CD4-positive, alpha-beta T cell treated with Interleukin-15 for 4 hours (primary cell): ENCODE results near the gene PAPOLG.
"Not testable (repeated sequence)": the region's sequence is repeated elsewhere in the genome, so short reads cannot be mapped to it uniquely, and the experiment has no call there.

ENCODE experiments used
- DNase-seq: peaks from one replicate; pipeline ENCODE4 v3.0.0-alpha.2; 2020; ENCODE audit warnings: low spot score

The PAPOLG gene

DNA sequence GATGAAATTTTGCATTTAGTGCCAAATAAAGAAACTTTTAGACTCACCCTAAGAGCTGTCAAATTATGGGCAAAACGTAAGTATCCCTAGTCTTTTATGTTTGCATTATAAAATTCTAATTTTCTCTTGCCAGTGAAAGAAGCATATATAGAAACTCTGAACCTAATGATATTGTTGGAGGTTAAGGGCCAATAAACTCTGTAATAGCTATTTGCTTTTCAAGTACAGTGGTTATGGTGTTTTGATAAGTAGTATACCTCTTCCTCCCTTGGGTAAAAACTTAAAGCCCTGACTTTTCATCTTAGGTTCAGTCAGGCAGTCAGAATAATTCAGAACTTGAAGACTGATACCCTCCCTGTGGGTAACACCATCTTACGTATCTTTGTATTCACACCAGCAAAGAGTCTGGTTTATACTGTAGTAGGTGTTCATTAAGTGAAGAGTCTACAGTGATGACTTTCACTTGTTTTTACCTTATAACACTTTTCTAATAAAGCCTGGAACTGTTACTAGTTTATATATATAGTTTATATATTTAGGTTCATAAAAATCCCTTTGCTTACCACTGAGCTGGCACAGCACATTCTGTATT, 19.1 kb downstream of the PAPOLG start:
- DNase-seq, result no peak

DNA sequence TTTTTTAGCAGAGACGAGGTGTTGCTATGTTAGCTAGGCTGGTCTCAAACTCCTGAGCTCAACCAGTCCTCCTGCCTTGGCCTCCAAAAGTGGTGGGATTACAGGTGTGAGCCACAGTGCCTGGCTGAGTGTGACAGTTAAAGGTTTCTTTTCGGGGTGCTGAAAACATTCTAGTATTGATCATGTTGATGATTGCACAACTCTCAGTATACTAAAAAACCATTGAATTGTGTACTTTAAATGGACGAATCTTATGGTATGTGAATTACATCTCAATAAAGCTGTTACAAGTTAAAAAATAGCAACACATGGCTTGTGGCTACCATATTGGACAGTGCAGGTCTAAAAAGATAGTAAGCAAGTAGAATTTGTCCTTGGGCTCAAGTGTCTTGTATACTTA, 22.3 kb downstream of the PAPOLG start:
- DNase-seq, result no peak

DNA sequence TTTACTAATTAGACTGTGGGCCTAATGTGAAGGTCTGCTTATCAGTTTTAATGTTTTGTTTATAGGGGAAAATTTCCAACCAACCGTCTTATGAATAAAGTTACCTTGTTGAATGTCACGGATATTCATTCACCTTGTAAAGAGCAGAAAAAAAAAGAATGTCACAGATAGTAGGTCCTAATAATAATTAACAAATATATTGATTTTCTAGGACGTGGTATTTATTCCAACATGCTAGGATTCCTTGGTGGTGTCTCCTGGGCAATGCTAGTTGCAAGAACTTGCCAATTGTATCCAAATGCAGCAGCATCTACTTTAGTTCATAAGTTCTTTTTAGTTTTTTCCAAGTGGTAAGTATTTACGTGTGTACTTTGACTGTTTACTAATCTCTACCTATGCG, 23.4 kb downstream of the PAPOLG start:
- no peak for DNase-seq

DNA sequence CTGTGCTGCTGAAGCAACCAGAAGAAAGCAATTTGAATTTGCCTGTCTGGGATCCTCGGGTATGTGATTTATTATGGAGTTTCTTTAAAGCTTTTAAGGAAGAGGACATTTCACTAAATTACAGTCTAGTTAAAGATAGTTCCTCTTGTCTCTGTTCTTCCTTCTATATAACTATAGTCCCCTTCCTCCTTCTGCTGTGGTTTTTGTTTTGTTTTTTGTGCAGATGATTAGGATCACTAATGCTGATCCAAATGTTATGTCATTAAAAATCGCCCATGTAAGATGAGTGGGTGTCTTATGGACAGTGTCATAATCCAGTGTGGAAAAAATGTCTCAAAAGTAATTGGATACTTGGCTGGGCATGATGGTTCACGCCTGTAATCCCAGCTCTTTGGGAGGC, 24.7 kb downstream of the PAPOLG start:
- DNase-seq, result no peak

DNA sequence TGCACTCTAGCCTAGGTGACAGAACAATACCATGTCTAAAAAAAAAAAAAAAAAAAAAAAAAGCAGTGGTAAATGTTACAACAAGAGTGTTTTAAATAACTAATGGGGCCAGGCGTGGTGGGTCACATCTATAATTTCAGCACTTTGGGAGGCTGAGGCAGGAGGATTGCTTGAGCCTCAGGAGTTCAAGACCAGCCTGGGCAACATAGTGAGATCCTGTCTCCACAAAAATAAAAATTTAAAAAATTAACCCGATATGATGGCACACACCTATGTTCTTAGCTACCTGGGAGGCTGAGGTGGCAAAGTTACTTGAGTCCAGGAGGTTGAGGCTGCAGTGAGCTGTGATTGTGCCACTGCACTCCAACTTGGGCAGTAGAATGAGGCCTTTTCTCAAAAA, 37.1 kb downstream of the PAPOLG start:
- no peak for DNase-seq

DNA sequence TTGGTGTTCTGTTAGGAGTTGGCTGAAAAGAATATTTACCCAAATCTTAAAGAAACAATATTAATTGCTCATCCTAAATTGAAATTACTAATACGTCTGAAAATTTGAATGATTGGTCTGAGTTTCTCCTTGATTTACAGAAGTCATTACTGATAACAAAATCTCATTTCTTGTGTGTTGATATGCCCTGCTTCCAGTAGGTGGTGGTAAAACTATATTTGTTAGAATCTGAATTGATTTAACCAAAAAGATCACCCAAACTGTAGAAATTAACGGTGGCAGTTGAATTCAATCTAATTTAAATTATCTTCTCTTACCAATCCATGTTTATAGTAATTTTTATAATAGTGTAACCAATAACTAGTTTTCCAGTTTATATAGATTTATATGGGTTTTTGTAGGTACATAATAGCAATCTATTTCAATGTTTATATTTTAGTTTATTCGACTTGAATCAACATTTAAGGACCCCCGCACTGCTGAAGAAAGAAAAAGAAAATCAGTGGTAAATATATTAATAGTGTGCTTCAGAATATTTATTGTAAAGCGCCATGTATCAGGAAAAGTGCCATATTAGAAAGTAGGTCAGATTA, 38.3 kb downstream of the PAPOLG start:
- DNase-seq, result peak; percentile 46

DNA sequence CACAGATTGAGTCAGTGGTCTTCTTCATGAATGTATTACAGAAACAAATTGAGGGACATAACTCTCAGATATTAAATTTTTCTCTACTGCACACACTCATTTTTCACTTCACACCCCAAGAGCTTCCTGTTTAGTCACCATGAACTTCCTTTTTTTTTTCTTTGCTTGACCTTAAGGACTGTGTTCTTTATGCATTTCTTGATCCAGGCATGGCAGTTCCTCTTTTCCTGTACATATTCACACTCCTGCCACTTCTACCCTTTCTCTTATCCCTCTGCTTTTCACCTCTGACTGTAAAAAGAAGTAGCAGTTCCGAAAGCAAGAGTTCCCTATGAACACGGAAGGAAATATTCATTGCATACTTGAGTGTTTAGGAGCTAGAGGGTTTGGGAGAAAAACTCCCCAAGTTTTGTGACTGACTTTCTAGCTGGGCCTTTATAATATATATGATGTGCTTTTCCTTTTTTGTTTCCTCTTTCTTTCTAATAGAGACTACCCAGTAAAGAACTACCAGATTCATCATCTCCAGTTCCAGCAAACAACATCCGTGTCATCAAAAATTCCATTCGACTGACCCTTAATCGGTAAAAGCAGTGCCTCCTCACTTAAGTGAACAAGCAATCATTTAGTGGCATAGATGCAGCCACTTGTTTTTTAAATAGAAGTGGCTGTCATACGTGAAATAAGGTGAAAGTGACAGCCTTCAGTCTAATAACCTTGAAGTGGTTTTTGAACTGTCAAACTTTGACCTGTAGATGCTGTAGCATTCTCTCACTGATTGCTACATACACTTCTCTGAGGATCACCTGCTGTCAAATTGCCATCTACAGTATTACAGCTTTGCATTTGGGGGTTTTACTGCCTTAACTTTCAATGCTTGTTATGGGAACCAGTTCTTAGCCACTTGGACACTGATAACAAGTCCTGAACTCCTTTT, 40.8 kb downstream of the PAPOLG start:
- DNase-seq, result no peak

DNA sequence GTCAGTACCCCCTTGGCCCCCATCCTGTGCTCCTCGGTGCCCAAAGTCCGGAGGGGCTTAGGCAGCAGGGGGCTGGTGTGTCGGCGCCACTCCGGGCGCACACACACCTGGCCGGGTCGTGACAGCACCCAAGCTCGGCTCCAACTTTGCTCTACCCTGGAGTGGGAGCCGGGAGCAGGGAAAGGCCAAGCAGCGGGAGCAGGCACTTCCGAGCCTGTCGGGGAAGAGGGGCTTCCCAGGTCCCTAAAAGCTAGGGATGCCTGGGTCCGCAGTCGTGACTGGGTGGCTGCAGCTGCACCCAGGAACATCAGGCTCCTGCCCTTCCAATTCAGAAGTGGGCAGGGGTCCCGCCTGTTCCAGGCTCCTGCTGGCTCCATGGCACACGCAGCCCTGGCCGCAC, 48.4 kb downstream of the PAPOLG start:
- no peak for DNase-seq

DNA sequence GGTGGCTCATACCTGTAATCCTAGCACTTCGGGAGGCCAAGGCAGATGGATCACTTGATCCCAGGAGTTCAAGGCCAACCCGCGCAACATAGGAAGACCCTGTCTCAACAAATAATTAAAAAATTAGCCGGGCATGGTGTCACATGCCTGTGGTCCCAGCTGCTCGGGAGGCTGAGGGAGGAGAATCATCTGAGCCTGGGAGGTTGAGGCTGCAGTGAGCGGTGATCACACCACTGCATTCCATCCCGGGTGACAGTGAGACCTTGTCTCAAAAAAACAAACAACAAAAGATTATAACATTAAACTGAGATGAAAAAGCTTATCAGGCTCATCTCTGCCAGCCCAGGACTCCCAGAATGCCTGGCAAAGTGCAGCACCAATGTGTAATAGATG, 50.5 kb downstream of the PAPOLG start:
- no peak for DNase-seq

DNA sequence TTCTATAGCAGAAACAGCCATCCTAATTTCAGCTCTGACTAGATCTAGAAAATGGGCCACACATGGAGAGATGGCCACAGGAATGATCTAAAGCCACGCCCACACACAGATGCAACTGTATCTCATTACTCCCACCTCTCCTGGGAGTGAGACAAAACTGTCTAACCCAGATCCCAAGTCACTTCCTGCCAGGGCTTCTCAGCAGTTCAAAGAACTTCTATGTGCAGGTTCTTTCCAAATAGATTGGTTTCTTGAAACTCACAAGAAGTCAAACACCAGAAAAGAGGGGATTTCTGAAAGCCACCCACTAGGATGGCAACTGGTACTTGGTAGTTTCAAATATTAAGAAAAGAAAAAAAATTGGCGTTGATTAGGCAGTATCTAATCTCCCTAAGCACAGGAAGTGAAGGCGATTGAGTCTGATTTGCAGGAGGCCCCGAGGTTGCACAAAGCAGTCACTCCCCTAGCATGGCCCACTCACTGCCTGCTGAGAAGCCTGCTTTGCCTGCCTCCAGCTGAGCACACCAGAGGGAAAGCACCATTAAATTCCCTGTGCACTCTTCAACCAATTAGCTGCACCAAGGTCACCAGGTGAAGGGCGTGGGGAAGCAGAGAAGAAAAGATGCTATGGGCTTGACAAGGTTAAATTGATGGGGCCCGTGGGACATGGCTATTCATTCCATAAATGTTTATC, 51.1 kb downstream of the PAPOLG start:
- peak; percentile 49 for DNase-seq

DNA sequence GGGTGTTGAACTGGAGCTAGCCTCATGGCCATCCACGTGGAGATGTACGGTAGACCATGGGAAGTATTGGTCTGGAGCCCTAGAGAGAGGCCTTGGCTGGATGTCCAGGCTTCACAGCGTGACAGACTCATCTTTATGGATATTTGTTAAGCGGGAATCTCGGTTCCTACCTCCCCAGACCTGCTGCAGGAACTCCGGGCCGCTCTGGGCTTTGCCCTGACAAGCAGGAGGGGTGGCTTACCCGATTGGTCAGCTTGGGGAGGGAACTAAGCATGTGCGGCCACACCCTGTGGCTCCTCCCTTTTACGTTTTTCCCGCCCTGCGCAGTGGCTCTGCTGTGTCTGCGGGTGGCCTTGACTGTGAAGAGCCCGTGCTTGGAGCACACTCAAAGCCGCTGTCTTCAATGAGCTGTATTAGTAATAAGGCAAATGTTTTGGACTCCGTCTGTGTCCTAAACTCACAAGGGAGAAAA, 52.3 kb downstream of the PAPOLG start:
- no peak for DNase-seq

DNA sequence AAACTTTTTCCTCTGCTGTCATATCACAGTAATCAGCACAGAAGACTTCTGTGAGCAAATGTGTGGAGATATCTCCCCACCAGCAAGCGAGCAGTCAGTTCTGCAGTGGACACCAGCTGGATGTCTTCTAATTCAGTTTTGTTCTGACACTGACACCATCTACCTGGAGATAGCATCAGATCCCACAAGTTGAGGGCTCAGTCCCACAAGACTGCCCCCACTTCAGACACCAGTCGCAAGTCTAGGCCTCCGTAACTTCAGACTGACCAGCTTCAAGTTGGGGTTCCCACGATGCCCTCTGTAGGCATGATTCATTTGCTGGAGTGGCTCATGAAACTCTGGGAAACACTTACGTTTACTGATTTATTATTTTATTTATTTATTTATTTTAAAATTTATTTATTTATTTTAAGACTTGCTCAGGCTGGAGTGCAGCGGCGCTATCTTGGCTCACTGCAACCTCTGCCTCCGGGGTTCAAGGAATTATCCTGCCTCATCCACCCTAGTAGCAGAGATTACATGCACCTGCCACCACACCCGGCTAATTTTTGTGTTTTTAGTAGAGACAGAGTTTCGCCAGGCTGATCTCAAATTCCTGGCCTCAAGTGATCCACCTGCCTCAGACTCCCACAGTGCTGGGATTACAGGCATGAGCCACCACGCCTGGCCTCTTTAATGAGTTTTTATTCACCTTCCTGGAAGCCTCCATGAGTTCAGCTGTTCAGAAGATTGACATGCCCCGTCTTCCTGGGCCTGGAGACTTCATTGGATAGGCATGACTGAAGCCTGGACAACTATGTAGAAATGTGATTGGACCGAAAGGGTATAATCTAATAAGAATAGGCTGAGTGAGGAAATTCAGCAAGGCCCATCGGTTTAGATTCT, 55.7 kb downstream of the PAPOLG start:
- no peak for DNase-seq

DNA sequence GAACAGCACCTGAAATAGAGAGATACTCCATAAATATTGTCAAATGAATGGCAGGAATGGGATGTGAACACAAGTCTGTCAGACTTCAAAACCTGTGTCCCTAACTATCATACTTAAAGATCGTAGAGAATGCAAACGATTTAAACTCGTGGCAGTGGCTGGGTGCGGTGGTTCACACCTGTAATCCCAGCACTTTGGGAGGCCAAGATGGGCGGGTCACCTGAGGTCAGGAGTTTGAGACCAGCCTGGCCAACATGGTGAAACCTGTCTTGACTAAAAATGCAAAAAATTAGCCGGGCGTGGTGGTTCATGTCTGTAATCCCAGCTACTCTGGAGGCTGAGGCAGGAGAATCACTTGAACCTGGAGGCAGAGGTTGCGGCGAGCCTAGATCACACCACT, 61.1 kb downstream of the PAPOLG start:
- not testable (repeated sequence) for DNase-seq

DNA sequence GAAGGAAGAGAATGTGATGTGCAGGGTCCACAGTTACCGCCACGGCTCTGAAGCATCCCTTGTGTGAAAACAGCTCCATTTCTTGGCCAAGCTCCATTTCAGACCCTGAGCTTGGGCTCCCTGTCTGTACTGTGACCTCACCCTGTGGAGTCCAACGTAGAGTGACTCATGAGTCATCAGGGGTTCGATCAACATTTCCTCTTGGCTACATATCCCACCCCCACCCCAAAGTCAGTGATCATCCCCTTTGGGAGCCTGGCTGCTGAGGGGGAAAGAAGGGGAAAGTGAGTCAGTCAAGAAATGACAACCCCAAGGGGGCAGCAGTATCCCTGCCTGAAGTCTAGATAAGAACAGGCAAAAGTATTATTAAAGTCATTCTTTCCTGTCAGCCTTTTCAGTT, 62.2 kb downstream of the PAPOLG start:
- DNase-seq, result peak; percentile 27

DNA sequence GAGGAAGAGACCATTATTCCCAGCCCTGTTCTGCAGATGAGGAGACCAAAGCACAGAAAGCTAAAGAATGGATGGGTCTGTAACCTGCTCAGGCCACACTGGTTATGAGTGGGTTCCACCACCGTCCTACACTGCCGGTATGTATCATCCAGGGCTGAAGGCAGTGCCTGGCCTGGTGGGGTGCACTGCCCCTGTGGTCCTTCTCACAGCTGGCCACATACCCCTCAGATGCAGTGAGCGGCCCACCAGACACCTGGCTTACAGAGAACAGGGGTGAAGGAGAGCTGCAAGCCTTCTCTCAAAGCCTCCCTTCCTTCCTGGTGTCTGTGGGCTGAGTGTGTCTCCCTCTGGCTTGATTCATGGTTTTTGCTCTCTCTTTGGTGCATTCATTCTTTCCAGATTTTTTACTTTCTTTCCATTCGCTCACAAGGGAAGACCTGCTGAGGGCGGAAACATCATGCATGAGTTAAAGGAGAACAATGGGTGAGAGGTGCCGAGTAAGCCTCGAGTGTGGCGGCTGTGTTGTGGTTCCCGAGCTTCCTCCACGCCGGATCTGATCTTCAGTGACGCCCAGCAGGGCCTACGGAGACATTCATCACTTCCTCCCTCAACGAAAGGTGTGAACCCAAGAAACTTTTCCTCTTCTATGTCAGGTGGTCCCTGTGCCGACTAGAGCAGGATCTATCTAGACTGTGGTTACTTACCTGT, 63.2 kb downstream of the PAPOLG start:
- DNase-seq, result peak; percentile 84

DNA sequence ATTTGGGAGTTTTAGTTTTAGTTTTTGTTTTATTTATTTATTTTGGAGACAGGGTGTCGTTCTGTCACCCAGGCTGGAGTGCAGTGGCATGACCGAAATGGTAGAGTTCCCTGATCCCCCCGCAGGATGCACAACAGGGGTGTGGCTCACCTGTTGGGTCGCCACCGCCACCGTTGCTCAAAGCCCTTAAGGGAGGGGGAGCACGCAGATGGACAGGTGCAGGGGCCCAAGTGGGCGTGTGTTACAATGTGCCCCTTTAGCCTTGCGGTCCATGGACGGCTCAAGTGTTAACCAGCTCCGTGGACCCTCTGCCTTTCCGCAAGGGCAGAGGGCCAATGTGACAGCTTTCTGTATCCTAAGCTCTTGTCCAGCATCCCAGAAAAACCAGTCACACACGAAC, 63.9 kb downstream of the PAPOLG start:
- DNase-seq, result no peak

DNA sequence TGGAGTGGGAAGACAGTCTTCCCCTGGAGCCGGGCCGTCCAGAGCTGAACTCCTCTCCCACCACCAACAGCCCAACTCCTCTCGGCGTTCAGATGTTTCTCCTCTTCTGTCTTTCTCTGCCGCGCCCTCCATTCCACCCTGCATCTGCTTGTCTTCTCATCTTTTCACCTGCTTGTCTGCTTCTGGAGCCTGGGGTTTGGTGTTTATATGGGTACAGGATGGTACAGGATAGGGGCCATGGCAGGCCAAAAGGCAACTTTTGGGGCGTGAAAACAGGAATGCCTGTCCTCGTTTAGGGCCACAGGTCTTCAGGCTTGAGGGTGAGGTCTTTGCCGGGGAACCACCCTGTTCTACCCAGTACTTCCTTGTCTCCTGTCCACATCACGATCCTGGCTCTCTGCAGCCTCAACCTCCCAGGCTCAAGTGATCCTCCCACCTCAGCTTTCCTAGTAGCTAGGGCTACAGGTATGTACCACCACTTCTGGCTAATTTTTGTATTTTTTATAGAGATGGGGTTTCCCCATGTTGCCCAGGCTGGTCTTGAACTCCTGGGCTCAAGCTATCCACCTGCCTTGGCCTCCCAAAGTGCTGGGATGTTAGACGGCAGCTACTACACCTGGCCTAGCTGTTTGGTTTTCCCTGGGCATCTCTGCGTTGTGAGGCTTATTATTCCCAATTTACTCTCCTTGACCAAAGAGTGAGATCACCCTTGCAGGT, 64.5 kb downstream of the PAPOLG start:
- no peak for DNase-seq

DNA sequence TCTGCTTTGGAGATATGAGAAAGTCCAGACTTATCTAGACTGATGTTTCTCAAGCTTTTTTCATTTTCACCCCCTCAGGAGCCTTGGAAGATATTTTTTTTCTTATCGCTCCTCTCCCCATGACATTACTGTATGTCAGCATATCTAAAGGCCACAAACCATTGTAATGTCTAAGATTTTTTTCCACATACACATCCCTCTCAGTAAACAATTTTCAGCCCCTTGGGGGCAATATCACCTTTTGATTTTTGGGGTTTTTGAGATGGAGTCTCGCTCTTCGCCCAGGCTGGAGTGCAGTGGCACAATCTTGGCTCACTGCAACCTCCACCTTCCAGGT, 65.0 kb downstream of the PAPOLG start:
- DNase-seq, result no peak

DNA sequence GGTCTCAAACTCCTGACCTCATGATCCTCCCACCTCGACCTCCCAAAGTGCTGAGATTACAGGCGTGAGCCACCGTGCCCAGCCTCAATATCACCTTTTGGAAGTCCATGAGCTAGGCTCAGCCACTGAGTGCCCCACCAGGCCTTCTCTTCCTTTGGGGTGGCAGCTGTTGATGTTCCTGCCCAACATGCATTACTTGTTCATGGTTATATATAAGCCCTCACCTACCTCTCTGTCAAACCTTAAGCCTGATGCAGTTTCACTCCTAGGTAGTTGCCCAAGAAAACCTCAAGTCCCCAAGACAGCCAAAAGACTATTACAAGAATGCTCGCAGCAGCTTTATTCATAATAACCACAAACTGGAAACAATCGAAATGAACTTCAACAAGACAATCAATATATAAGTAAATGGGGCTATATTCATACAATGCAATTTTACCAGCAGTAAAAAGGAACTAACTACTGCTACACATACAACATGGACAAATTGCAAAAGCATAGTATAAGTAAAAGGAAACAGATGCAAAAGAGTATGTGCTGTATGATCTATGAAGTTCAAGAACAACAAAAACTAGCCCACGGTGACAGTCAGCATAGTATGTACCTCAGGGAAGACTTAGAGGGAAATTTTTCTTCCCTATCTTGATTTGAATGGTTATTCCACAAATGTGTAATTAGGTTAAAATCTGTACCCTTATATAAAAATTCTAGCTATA, 65.7 kb downstream of the PAPOLG start:
- no peak for DNase-seq

DNA sequence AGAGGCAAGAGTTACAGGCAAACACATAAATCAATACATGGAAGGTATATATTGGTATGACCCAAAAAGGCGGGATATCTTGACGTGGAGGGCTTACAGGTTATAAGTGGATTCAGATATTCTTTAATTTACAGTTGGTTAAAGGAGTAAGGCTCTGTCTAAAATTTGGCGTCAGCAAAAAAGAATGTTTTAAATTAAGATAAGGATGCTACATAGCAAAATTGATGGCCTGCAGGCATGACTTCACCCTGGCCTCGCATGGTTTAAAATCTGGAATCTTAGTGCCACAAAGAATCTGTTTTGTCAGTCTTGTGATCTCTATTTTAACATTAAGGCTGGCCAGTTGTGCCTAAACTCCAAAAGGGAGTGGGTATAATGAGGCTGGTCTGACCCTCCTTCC, 66.9 kb downstream of the PAPOLG start:
- no peak for DNase-seq
